Fibroblast of the aortic adventitia (primary cell): ENCODE data around the gene STARD5. TPM values are rescaled to one million over a fixed set of nuclear protein-coding genes. Genes with fewer than 3 reads are reported as not detected.

Experiments used
- DNase-seq: peaks from one replicate; pipeline ENCODE4 v3.0.0-alpha.2; 2010; ENCODE audit warnings: low read depth
- H3K4me3 ChIP-seq: 2 replicates; pipeline ENCODE4 v1.5.1; 2011; ENCODE audit warnings: low read depth, mild to moderate bottlenecking, control low read depth, low read length, moderate library complexity
- CTCF ChIP-seq: IDR thresholded peaks from 2 replicates; pipeline ENCODE4 v1.5.1; 2011; ENCODE audit warnings: mild to moderate bottlenecking, low read length, control low read depth, inconsistent platforms; ENCODE audit not compliant: insufficient read depth
- total RNA-seq: library from RNA; depleted of rRNA; stranded (reverse); fragments of >200 nt; gene quantifications from 2 replicates; pipeline ENCODE4 v1.2.3, GENCODE V29; 2012; ENCODE audit warnings: low replicate concordance

Gene STARD5
- total RNA-seq, 1 donor: 6.1 TPM

GRCh38 chr15:81273855-81274254 is 50.1 kb downstream of the STARD5 start:
- no peak for DNase-seq
- no peak overlapping the region for H3K4me3 ChIP-seq
- no peak for TF ChIP-seq CTCF

- no peak for TF ChIP-seq CTCF
- H3K4me3 ChIP-seq: no peak overlapping the region
- no peak for DNase-seq
Measured at GRCh38 chr15:81273200-81273599, 50.7 kb downstream of the STARD5 start.

GRCh38 chr15:81271761-81272644 is 51.9 kb downstream of the STARD5 start:
- no peak for TF ChIP-seq CTCF
- no peak overlapping the region for H3K4me3 ChIP-seq
- DNase-seq: no peak

GRCh38 chr15:81270781-81271491 is 53.0 kb downstream of the STARD5 start:
- TF ChIP-seq CTCF: no peak
- DNase-seq: peak; percentile 12
- H3K4me3 ChIP-seq: no peak overlapping the region

GRCh38 chr15:81270188-81270587 is 53.8 kb downstream of the STARD5 start:
- no peak for DNase-seq
- H3K4me3 ChIP-seq: no peak overlapping the region
- TF ChIP-seq CTCF: no peak

- DNase-seq: no peak
- no peak overlapping the region for H3K4me3 ChIP-seq
- TF ChIP-seq CTCF: no peak
Measured at GRCh38 chr15:81268881-81269601, 54.9 kb downstream of the STARD5 start.
